ENCODE data around the gene NCK2.

DNA sequence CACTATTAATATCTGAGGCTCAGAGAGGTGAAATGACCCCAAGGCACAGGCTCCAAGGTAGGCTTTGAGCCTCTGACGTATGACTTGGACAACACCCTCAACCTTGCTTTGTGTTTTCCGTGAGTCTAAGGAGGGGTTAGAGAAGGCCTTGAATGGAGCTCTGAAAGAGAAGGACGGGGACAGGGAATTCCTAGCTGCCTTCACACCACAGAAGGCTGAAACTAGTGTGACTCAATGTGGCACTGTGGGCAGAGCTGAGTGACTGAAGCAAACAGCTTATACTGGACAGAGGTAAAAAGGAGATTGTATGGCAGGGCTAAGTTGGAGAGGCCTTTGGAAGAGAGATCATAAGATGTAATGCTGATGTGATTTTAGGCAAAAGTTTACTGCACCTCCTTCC is 3.5 kb upstream of the NCK2 start:
- no peak for TF ChIP-seq POLR2AphosphoS5 (IDR thresholded peaks at IDR 0.05; ENCODE audit: low read depth, low read length)
- no peak for TF ChIP-seq SCMH1 (CRISPR knock-in tag; IDR thresholded peaks at IDR 0.05; ENCODE audit: borderline replicate concordance)
- no peak for TF ChIP-seq ZSCAN5A (CRISPR knock-in tag; IDR thresholded peaks at IDR 0.05; ENCODE audit: borderline replicate concordance)
- no peak for TF ChIP-seq ERF (CRISPR knock-in tag; IDR thresholded peaks at IDR 0.05)
- TF ChIP-seq NR1H2 (CRISPR knock-in tag; IDR thresholded peaks at IDR 0.05; ENCODE audit: borderline replicate concordance, low read depth), result no peak
- TF ChIP-seq, protein P1, sequence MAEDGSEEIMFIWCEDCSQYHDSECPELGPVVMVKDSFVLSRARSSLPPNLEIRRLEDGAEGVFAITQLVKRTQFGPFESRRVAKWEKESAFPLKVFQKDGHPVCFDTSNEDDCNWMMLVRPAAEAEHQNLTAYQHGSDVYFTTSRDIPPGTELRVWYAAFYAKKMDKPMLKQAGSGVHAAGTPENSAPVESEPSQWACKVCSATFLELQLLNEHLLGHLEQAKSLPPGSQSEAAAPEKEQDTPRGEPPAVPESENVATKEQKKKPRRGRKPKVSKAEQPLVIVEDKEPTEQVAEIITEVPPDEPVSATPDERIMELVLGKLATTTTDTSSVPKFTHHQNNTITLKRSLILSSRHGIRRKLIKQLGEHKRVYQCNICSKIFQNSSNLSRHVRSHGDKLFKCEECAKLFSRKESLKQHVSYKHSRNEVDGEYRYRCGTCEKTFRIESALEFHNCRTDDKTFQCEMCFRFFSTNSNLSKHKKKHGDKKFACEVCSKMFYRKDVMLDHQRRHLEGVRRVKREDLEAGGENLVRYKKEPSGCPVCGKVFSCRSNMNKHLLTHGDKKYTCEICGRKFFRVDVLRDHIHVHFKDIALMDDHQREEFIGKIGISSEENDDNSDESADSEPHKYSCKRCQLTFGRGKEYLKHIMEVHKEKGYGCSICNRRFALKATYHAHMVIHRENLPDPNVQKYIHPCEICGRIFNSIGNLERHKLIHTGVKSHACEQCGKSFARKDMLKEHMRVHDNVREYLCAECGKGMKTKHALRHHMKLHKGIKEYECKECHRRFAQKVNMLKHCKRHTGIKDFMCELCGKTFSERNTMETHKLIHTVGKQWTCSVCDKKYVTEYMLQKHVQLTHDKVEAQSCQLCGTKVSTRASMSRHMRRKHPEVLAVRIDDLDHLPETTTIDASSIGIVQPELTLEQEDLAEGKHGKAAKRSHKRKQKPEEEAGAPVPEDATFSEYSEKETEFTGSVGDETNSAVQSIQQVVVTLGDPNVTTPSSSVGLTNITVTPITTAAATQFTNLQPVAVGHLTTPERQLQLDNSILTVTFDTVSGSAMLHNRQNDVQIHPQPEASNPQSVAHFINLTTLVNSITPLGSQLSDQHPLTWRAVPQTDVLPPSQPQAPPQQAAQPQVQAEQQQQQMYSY (CRISPR knock-in tag; IDR thresholded peaks at IDR 0.05), result no peak
- TF ChIP-seq EHMT2 (IDR thresholded peaks at IDR 0.05; ENCODE audit: borderline replicate concordance, low read depth, low read length), result no peak
- TF ChIP-seq, protein P2, sequence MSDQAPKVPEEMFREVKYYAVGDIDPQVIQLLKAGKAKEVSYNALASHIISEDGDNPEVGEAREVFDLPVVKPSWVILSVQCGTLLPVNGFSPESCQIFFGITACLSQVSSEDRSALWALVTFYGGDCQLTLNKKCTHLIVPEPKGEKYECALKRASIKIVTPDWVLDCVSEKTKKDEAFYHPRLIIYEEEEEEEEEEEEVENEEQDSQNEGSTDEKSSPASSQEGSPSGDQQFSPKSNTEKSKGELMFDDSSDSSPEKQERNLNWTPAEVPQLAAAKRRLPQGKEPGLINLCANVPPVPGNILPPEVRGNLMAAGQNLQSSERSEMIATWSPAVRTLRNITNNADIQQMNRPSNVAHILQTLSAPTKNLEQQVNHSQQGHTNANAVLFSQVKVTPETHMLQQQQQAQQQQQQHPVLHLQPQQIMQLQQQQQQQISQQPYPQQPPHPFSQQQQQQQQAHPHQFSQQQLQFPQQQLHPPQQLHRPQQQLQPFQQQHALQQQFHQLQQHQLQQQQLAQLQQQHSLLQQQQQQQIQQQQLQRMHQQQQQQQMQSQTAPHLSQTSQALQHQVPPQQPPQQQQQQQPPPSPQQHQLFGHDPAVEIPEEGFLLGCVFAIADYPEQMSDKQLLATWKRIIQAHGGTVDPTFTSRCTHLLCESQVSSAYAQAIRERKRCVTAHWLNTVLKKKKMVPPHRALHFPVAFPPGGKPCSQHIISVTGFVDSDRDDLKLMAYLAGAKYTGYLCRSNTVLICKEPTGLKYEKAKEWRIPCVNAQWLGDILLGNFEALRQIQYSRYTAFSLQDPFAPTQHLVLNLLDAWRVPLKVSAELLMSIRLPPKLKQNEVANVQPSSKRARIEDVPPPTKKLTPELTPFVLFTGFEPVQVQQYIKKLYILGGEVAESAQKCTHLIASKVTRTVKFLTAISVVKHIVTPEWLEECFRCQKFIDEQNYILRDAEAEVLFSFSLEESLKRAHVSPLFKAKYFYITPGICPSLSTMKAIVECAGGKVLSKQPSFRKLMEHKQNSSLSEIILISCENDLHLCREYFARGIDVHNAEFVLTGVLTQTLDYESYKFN (CRISPR knock-in tag; conservative IDR thresholded peaks at IDR 0.05), result no peak
- TF ChIP-seq REST (IDR thresholded peaks at IDR 0.05; ENCODE audit: borderline replicate concordance in 1 of 2, low read depth in 1 of 2, low read length in 2 of 2), result no peak
- no peak for TF ChIP-seq CEBPB (IDR thresholded peaks at IDR 0.05; ENCODE audit: borderline replicate concordance, low read depth, low read length)
- no peak for TF ChIP-seq EZH2 (conservative IDR thresholded peaks at IDR 0.05; ENCODE audit: low read depth, low read length)
- TF ChIP-seq, protein P3, sequence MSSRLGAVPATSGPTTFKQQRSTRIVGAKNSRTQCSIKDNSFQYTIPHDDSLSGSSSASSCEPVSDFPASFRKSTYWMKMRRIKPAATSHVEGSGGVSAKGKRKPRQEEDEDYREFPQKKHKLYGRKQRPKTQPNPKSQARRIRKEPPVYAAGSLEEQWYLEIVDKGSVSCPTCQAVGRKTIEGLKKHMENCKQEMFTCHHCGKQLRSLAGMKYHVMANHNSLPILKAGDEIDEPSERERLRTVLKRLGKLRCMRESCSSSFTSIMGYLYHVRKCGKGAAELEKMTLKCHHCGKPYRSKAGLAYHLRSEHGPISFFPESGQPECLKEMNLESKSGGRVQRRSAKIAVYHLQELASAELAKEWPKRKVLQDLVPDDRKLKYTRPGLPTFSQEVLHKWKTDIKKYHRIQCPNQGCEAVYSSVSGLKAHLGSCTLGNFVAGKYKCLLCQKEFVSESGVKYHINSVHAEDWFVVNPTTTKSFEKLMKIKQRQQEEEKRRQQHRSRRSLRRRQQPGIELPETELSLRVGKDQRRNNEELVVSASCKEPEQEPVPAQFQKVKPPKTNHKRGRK (CRISPR knock-in tag; IDR thresholded peaks at IDR 0.05), result no peak
- TF ChIP-seq DMAP1 (CRISPR knock-in tag; IDR thresholded peaks at IDR 0.05), result no peak
- TF ChIP-seq, protein P4, sequence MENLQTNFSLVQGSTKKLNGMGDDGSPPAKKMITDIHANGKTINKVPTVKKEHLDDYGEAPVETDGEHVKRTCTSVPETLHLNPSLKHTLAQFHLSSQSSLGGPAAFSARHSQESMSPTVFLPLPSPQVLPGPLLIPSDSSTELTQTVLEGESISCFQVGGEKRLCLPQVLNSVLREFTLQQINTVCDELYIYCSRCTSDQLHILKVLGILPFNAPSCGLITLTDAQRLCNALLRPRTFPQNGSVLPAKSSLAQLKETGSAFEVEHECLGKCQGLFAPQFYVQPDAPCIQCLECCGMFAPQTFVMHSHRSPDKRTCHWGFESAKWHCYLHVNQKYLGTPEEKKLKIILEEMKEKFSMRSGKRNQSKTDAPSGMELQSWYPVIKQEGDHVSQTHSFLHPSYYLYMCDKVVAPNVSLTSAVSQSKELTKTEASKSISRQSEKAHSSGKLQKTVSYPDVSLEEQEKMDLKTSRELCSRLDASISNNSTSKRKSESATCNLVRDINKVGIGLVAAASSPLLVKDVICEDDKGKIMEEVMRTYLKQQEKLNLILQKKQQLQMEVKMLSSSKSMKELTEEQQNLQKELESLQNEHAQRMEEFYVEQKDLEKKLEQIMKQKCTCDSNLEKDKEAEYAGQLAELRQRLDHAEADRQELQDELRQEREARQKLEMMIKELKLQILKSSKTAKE (CRISPR knock-in tag; IDR thresholded peaks at IDR 0.05; ENCODE audit: borderline replicate concordance), result no peak

Measured in HepG2 (cell line).